ENCODE data around the gene DVL3.

DNA sequence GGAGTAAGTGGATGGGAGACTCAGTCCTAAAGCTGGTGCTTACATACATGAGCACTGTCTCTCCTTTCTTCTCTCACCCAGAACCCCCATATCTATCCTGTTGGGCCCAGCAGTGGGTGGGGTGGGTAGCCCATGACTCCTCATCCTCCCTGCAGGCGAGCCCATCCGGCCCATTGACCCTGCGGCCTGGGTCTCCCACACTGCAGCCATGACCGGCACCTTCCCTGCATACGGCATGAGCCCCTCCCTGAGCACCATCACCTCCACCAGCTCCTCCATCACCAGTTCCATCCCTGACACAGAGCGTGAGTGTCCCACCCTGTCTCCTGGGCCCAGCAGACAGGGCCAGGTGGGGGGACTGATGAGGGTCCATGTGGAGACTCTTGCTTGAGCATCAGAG lies 11.5 kb downstream of the DVL3 start:
- TF ChIP-seq POLR2AphosphoS5 (IDR thresholded peaks at IDR 0.05; ENCODE audit: low read depth, low read length) (no peak), TAF1 (IDR thresholded peaks at IDR 0.05; ENCODE audit: borderline replicate concordance, insufficient read depth, low read length) (no peak), REST (IDR thresholded peaks at IDR 0.05; ENCODE audit: insufficient read depth in 1 of 2, low read depth in 2 of 2, low read length in 2 of 2) (no peak)

Measured in PFSK-1 (cell line).